HG02610 (cell line): Measurements from ENCODE around the gene GALNT2.

Source experiments
- ATAC-seq: cut with Tn5 transposase; IDR thresholded peaks from one replicate; pipeline ENCODE4 v1.9.1; 2021; ENCODE audit warnings: mild to moderate bottlenecking, moderate library complexity; ENCODE audit not compliant: unreplicated experiment

Gene GALNT2

GRCh38 chr1:230071316-230071715, 4.3 kb downstream of the GALNT2 start:
- no peak for ATAC-seq

- no peak for ATAC-seq
Observed at GRCh38 chr1:230072296-230072695, 5.3 kb downstream of the GALNT2 start.

GRCh38 chr1:230072866-230073265, 5.8 kb downstream of the GALNT2 start:
- ATAC-seq, result no peak

- ATAC-seq, result no peak
Observed at GRCh38 chr1:230073371-230074035, 6.5 kb downstream of the GALNT2 start.

- ATAC-seq, result no peak
Observed at GRCh38 chr1:230074270-230074669, 7.2 kb downstream of the GALNT2 start.

- ATAC-seq, result no peak
Observed at GRCh38 chr1:230074762-230075161, 7.7 kb downstream of the GALNT2 start.

- ATAC-seq, result no peak
Observed at GRCh38 chr1:230076121-230076520, 9.1 kb downstream of the GALNT2 start.

- no peak for ATAC-seq
Observed at GRCh38 chr1:230077011-230077410, 10.0 kb downstream of the GALNT2 start.

GRCh38 chr1:230077436-230078213, 10.6 kb downstream of the GALNT2 start:
- no peak for ATAC-seq

GRCh38 chr1:230079199-230080024, 12.4 kb downstream of the GALNT2 start:
- no peak for ATAC-seq

GRCh38 chr1:230080822-230081221, 13.8 kb downstream of the GALNT2 start:
- ATAC-seq, result no peak

GRCh38 chr1:230081751-230082150, 14.7 kb downstream of the GALNT2 start:
- ATAC-seq, result no peak

- ATAC-seq, result no peak
Observed at GRCh38 chr1:230082211-230082610, 15.2 kb downstream of the GALNT2 start.

GRCh38 chr1:230083053-230083452, 16.0 kb downstream of the GALNT2 start:
- ATAC-seq, result no peak

GRCh38 chr1:230083746-230084407, 16.8 kb downstream of the GALNT2 start:
- ATAC-seq, result no peak

GRCh38 chr1:230084408-230085177, 17.6 kb downstream of the GALNT2 start:
- peak; percentile 72 for ATAC-seq

- ATAC-seq, result no peak
Observed at GRCh38 chr1:230085178-230085515, 18.1 kb downstream of the GALNT2 start.

GRCh38 chr1:230086151-230086550, 19.1 kb downstream of the GALNT2 start:
- ATAC-seq, result no peak

- no peak for ATAC-seq
Observed at GRCh38 chr1:230087028-230087716, 20.1 kb downstream of the GALNT2 start.

- ATAC-seq, result no peak
Observed at GRCh38 chr1:230087717-230088105, 20.7 kb downstream of the GALNT2 start.
